ENCODE measurements around the gene ALOX5AP.

DNA sequence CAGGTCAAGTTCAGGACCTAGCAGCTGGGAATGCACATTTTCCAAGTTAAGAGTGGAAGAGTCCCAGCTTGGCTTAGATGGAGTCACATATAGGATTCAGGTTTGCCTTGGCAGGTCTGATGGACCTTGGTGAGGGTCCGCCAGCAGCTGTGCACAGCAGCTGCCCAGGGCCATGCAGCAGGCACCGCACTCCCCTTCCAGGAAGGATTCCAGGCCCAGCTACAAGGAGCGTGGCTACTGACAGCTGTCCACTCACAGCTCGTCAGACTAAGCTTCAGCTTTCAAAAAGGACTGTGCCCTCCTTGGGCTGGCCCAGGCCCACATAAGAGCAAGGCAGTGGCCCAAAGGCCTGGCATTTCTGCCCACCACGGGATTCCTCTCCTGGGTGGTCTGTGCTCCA, 68.4 kb downstream of the ALOX5AP start:
- TF ChIP-seq, protein P1, sequence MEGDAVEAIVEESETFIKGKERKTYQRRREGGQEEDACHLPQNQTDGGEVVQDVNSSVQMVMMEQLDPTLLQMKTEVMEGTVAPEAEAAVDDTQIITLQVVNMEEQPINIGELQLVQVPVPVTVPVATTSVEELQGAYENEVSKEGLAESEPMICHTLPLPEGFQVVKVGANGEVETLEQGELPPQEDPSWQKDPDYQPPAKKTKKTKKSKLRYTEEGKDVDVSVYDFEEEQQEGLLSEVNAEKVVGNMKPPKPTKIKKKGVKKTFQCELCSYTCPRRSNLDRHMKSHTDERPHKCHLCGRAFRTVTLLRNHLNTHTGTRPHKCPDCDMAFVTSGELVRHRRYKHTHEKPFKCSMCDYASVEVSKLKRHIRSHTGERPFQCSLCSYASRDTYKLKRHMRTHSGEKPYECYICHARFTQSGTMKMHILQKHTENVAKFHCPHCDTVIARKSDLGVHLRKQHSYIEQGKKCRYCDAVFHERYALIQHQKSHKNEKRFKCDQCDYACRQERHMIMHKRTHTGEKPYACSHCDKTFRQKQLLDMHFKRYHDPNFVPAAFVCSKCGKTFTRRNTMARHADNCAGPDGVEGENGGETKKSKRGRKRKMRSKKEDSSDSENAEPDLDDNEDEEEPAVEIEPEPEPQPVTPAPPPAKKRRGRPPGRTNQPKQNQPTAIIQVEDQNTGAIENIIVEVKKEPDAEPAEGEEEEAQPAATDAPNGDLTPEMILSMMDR (IDR thresholded peaks at IDR 0.05), result no peak
- TF ChIP-seq POLR2A (IDR thresholded peaks at IDR 0.05) (no peak), POLR2AphosphoS5 (IDR thresholded peaks at IDR 0.05) (no peak), EP300 (IDR thresholded peaks at IDR 0.05) (no peak)

Data from sigmoid colon (tissue), 4 donors.